NCI-H2171 (cell line): ENCODE data around the gene SH3PXD2A.
"Not testable (repeated sequence)": the region's sequence is repeated elsewhere in the genome, so short reads cannot be mapped to it uniquely, and the experiment has no call there.

Experiments used
- DNase-seq: peaks from one replicate; lab custom pipeline; 2025; lab: John Stamatoyannopoulos, UW

The SH3PXD2A gene

GRCh38 chr10:103746598-103746997 lies 108.8 kb downstream of the SH3PXD2A start:
- no peak for DNase-seq

- no peak for DNase-seq
These were observed 109.8 kb downstream of the SH3PXD2A start for GRCh38 chr10:103745341-103746247.

GRCh38 chr10:103742824-103743223 lies 112.6 kb downstream of the SH3PXD2A start:
- no peak for DNase-seq

- no peak for DNase-seq
These were observed 114.8 kb downstream of the SH3PXD2A start for GRCh38 chr10:103740611-103741010.

- DNase-seq: no peak
These were observed 116.2 kb downstream of the SH3PXD2A start for GRCh38 chr10:103739039-103739764.

GRCh38 chr10:103737735-103738367 lies 117.5 kb downstream of the SH3PXD2A start:
- DNase-seq: no peak

- no peak for DNase-seq
These were observed 118.6 kb downstream of the SH3PXD2A start for GRCh38 chr10:103736763-103737162.

GRCh38 chr10:103736044-103736443 lies 119.3 kb downstream of the SH3PXD2A start:
- no peak for DNase-seq

GRCh38 chr10:103734731-103735130 lies 120.6 kb downstream of the SH3PXD2A start:
- DNase-seq: no peak

- DNase-seq: no peak
These were observed 122.3 kb downstream of the SH3PXD2A start for GRCh38 chr10:103733045-103733419.

GRCh38 chr10:103732339-103733044 lies 122.9 kb downstream of the SH3PXD2A start:
- no peak for DNase-seq

- no peak for DNase-seq
These were observed 123.6 kb downstream of the SH3PXD2A start for GRCh38 chr10:103731609-103732270.

- DNase-seq: not testable (repeated sequence)
These were observed 124.3 kb downstream of the SH3PXD2A start for GRCh38 chr10:103731026-103731425.

GRCh38 chr10:103729851-103730250 lies 125.5 kb downstream of the SH3PXD2A start:
- no peak for DNase-seq

- DNase-seq: no peak
These were observed 127.2 kb downstream of the SH3PXD2A start for GRCh38 chr10:103727991-103728689.

GRCh38 chr10:103727546-103727963 lies 127.8 kb downstream of the SH3PXD2A start:
- DNase-seq: no peak

- no peak for DNase-seq
These were observed 128.7 kb downstream of the SH3PXD2A start for GRCh38 chr10:103726637-103727036.

- no peak for DNase-seq
These were observed 130.1 kb downstream of the SH3PXD2A start for GRCh38 chr10:103725242-103725641.

- DNase-seq: no peak
These were observed 130.6 kb downstream of the SH3PXD2A start for GRCh38 chr10:103724771-103725170.

- no peak for DNase-seq
These were observed 131.3 kb downstream of the SH3PXD2A start for GRCh38 chr10:103724074-103724473.

- no peak for DNase-seq
These were observed 131.8 kb downstream of the SH3PXD2A start for GRCh38 chr10:103723557-103723956.
